ENCODE data around the gene CYP46A1.

Gene CYP46A1

GRCh38 chr14:99648027-99648784 is 35.9 kb upstream of the CYP46A1 start:
- H3K27ac ChIP-seq (ENCODE audit: low read length): no peak overlapping the region
- H3K36me3 ChIP-seq (ENCODE audit: insufficient read depth, low read depth, low read length): no peaks in the 10 kb centered on the region
- peaks cover 34% of the 10 kb centered on the region for H3K27me3 ChIP-seq (ENCODE audit: insufficient read depth, low read length)
- no peaks in the 10 kb centered on the region for H3K9me3 ChIP-seq (ENCODE audit: insufficient read depth, low read depth, low read length)
- peaks cover 4% of the 10 kb centered on the region for H3K4me1 ChIP-seq (ENCODE audit: insufficient read depth, low read length)
- no peak overlapping the region for H3K4me3 ChIP-seq (ENCODE audit: low read length)
- H3K9ac ChIP-seq (ENCODE audit: low read depth, low read length): no peak overlapping the region

GRCh38 chr14:99649219-99649618 is 34.9 kb upstream of the CYP46A1 start:
- Histone ChIP-seq H3K36me3 (ENCODE audit: insufficient read depth, low read depth, low read length) (no peaks in the 10 kb centered on the region), H3K27me3 (ENCODE audit: insufficient read depth, low read length) (peaks cover 24% of the 10 kb centered on the region), H3K9ac (ENCODE audit: low read depth, low read length) (no peak overlapping the region), H3K27ac (ENCODE audit: low read length) (no peak overlapping the region), H3K9me3 (ENCODE audit: insufficient read depth, low read depth, low read length) (no peaks in the 10 kb centered on the region), H3K4me1 (ENCODE audit: insufficient read depth, low read length) (peaks cover under 1% of the 10 kb centered on the region), H3K4me3 (ENCODE audit: low read length) (no peak overlapping the region)

GRCh38 chr14:99649643-99650042 is 34.5 kb upstream of the CYP46A1 start:
- Histone ChIP-seq H3K27ac (ENCODE audit: low read length) (no peak overlapping the region), H3K4me1 (ENCODE audit: insufficient read depth, low read length) (no peaks in the 10 kb centered on the region; the same call in 1 of the 2 replicates), H3K36me3 (ENCODE audit: insufficient read depth, low read depth, low read length) (no peaks in the 10 kb centered on the region), H3K9me3 (ENCODE audit: insufficient read depth, low read depth, low read length) (no peaks in the 10 kb centered on the region), H3K4me3 (ENCODE audit: low read length) (no peak overlapping the region), H3K9ac (ENCODE audit: low read depth, low read length) (no peak overlapping the region), H3K27me3 (ENCODE audit: insufficient read depth, low read length) (peaks cover 20% of the 10 kb centered on the region)

GRCh38 chr14:99650189-99650588 is 33.9 kb upstream of the CYP46A1 start:
- Histone ChIP-seq H3K4me3 (ENCODE audit: low read length) (no peak overlapping the region), H3K4me1 (ENCODE audit: insufficient read depth, low read length) (no peaks in the 10 kb centered on the region; the same call in 1 of the 2 replicates), H3K27me3 (ENCODE audit: insufficient read depth, low read length) (peaks cover 15% of the 10 kb centered on the region), H3K9ac (ENCODE audit: low read depth, low read length) (no peak overlapping the region), H3K27ac (ENCODE audit: low read length) (no peak overlapping the region), H3K36me3 (ENCODE audit: insufficient read depth, low read depth, low read length) (no peaks in the 10 kb centered on the region), H3K9me3 (ENCODE audit: insufficient read depth, low read depth, low read length) (no peaks in the 10 kb centered on the region)

GRCh38 chr14:99651953-99652746 is 31.9 kb upstream of the CYP46A1 start:
- Histone ChIP-seq H3K9me3 (ENCODE audit: insufficient read depth, low read depth, low read length) (no peaks in the 10 kb centered on the region), H3K4me3 (ENCODE audit: low read length) (no peak overlapping the region), H3K4me1 (ENCODE audit: insufficient read depth, low read length) (no peaks in the 10 kb centered on the region; the same call in 1 of the 2 replicates), H3K27ac (ENCODE audit: low read length) (no peak overlapping the region), H3K27me3 (ENCODE audit: insufficient read depth, low read length) (0 out of 2 replicates have a peak, but pooled peaks cover 2% of the 10 kb centered on the region), H3K9ac (ENCODE audit: low read depth, low read length) (no peak overlapping the region), H3K36me3 (ENCODE audit: insufficient read depth, low read depth, low read length) (no peaks in the 10 kb centered on the region)

GRCh38 chr14:99654235-99654985 is 29.7 kb upstream of the CYP46A1 start:
- H3K27me3 ChIP-seq (ENCODE audit: insufficient read depth, low read length): peaks cover 10% of the 10 kb centered on the region; the same call in 1 of the 2 replicates
- no peak overlapping the region for H3K27ac ChIP-seq (ENCODE audit: low read length)
- H3K4me1 ChIP-seq (ENCODE audit: insufficient read depth, low read length): no peaks in the 10 kb centered on the region
- H3K9ac ChIP-seq (ENCODE audit: low read depth, low read length): no peak overlapping the region
- no peaks in the 10 kb centered on the region for H3K36me3 ChIP-seq (ENCODE audit: insufficient read depth, low read depth, low read length)
- H3K9me3 ChIP-seq (ENCODE audit: insufficient read depth, low read depth, low read length): no peaks in the 10 kb centered on the region
- no peak overlapping the region for H3K4me3 ChIP-seq (ENCODE audit: low read length)

- Histone ChIP-seq H3K36me3 (ENCODE audit: insufficient read depth, low read depth, low read length) (no peaks in the 10 kb centered on the region), H3K9me3 (ENCODE audit: insufficient read depth, low read depth, low read length) (no peaks in the 10 kb centered on the region), H3K9ac (ENCODE audit: low read depth, low read length) (no peak overlapping the region), H3K27me3 (ENCODE audit: insufficient read depth, low read length) (peaks cover 17% of the 10 kb centered on the region; the same call in 1 of the 2 replicates), H3K27ac (ENCODE audit: low read length) (no peak overlapping the region), H3K4me3 (ENCODE audit: low read length) (no peak overlapping the region), H3K4me1 (ENCODE audit: insufficient read depth, low read length) (peaks cover 5% of the 10 kb centered on the region)
Observed at GRCh38 chr14:99655521-99655920, 28.6 kb upstream of the CYP46A1 start.

GRCh38 chr14:99656171-99656570 is 27.9 kb upstream of the CYP46A1 start:
- Histone ChIP-seq H3K9ac (ENCODE audit: low read depth, low read length) (no peak overlapping the region), H3K4me1 (ENCODE audit: insufficient read depth, low read length) (peaks cover 11% of the 10 kb centered on the region), H3K36me3 (ENCODE audit: insufficient read depth, low read depth, low read length) (no peaks in the 10 kb centered on the region), H3K27me3 (ENCODE audit: insufficient read depth, low read length) (peaks cover 22% of the 10 kb centered on the region; the same call in 1 of the 2 replicates), H3K9me3 (ENCODE audit: insufficient read depth, low read depth, low read length) (no peaks in the 10 kb centered on the region), H3K4me3 (ENCODE audit: low read length) (no peak overlapping the region), H3K27ac (ENCODE audit: low read length) (no peak overlapping the region)

GRCh38 chr14:99657645-99658155 is 26.4 kb upstream of the CYP46A1 start:
- H3K4me1 ChIP-seq (ENCODE audit: insufficient read depth, low read length): peaks cover 11% of the 10 kb centered on the region
- no peaks in the 10 kb centered on the region for H3K9me3 ChIP-seq (ENCODE audit: insufficient read depth, low read depth, low read length)
- H3K27ac ChIP-seq (ENCODE audit: low read length): no peak overlapping the region
- no peak overlapping the region for H3K4me3 ChIP-seq (ENCODE audit: low read length)
- H3K9ac ChIP-seq (ENCODE audit: low read depth, low read length): no peak overlapping the region
- no peaks in the 10 kb centered on the region for H3K36me3 ChIP-seq (ENCODE audit: insufficient read depth, low read depth, low read length)
- H3K27me3 ChIP-seq (ENCODE audit: insufficient read depth, low read length): peaks cover 27% of the 10 kb centered on the region; the same call in 1 of the 2 replicates

GRCh38 chr14:99658218-99658845 is 25.8 kb upstream of the CYP46A1 start:
- H3K27ac ChIP-seq (ENCODE audit: low read length): no peak overlapping the region
- H3K27me3 ChIP-seq (ENCODE audit: insufficient read depth, low read length): peaks cover 28% of the 10 kb centered on the region; the same call in 1 of the 2 replicates
- no peak overlapping the region for H3K9ac ChIP-seq (ENCODE audit: low read depth, low read length)
- H3K36me3 ChIP-seq (ENCODE audit: insufficient read depth, low read depth, low read length): no peaks in the 10 kb centered on the region
- no peaks in the 10 kb centered on the region for H3K9me3 ChIP-seq (ENCODE audit: insufficient read depth, low read depth, low read length)
- H3K4me1 ChIP-seq (ENCODE audit: insufficient read depth, low read length): peaks cover 11% of the 10 kb centered on the region
- H3K4me3 ChIP-seq (ENCODE audit: low read length): no peak overlapping the region

- H3K27ac ChIP-seq (ENCODE audit: low read length): no peak overlapping the region
- no peak overlapping the region for H3K9ac ChIP-seq (ENCODE audit: low read depth, low read length)
Observed at GRCh38 chr14:99659333-99659741, 24.8 kb upstream of the CYP46A1 start.

More at GRCh38 chr14:99659333-99659741, 24.8 kb upstream of the CYP46A1 start:
- Histone ChIP-seq H3K9me3 (ENCODE audit: insufficient read depth, low read depth, low read length) (no peaks in the 10 kb centered on the region), H3K27me3 (ENCODE audit: insufficient read depth, low read length) (peaks cover 28% of the 10 kb centered on the region; the same call in 1 of the 2 replicates), H3K4me3 (ENCODE audit: low read length) (no peak overlapping the region; the same call in 1 of the 2 replicates), H3K36me3 (ENCODE audit: insufficient read depth, low read depth, low read length) (no peaks in the 10 kb centered on the region), H3K4me1 (ENCODE audit: insufficient read depth, low read length) (peaks cover 18% of the 10 kb centered on the region)

All from iPS-20b (cell line).